Measurements from ENCODE around the gene LRRC51. TPM values are rescaled to one million over a fixed set of nuclear protein-coding genes. Genes with fewer than 3 reads are reported as not detected.

Gene LRRC51
- total RNA-seq, 1 donor from 2014 or later: 4.4 TPM

DNA sequence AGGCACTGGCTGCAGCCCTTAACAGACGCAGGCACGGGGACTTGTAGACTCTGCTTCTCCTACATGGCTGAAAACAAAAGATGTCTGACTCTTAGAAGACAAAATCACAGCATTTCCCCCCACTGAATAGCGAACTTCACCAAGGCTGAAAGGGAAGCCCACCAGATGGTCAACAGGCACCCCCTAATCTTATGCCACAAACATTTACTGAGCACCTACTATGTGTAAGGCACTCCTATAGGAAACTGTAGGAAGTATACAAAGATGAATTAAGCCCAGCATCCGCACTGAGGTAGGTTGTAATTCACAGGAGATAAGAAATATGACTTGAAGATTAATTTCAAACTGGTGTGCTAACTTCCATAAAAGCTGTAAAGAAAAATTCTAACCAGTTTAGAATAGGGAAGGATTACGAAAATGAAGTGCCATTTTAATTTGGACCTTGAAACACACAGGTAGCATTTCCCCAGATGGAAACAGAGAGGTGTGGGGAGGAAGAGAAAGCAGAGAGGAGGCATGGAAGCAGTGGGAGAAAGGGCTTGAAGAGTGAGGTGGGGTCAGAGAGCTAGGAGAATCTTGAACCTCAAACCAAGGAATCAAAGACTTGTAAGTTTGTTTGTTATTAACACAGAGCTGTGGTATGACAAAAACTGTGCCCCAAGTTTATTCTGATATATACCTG, 38.4 kb upstream of the LRRC51 start:
- Histone ChIP-seq H3K4me2 (ENCODE audit: low read length) (peak overlapping the region; percentile 99), H3K4me3 (ENCODE audit: insufficient read depth, low read depth, low read length) (peak overlapping the region; percentile 81), H3K79me2 (ENCODE audit: insufficient read depth, low read length) (peaks cover 86% of the 10 kb centered on the region), H3K9ac (ENCODE audit: low read length) (peak overlapping the region; percentile 95), H4K20me1 (ENCODE audit: insufficient read depth, low read length) (peaks cover 31% of the 10 kb centered on the region), H3K36me3 (ENCODE audit: insufficient read depth, low read length) (peaks cover 2% of the 10 kb centered on the region), H3K27me3 (ENCODE audit: insufficient read depth, low read length) (no peaks in the 10 kb centered on the region), H3K9me3 (ENCODE audit: insufficient read depth, low read depth, low read length) (no peaks in the 10 kb centered on the region), H3K27ac (ENCODE audit: low read depth, low read length) (peak overlapping the region; percentile 95), H3K4me1 (ENCODE audit: insufficient read depth, low read length) (peaks cover 44% of the 10 kb centered on the region), H2AFZ (ENCODE audit: low read depth, low read length) (peak overlapping the region; percentile 77)
- no peaks in the 10 kb centered on the region for H3K27me3 Mint-ChIP-seq (ENCODE audit: low read depth, unreplicated experiment)
- H3K9me3 Mint-ChIP-seq (ENCODE audit: unreplicated experiment): no peaks in the 10 kb centered on the region
- H3K36me3 Mint-ChIP-seq (ENCODE audit: low read depth, unreplicated experiment): peaks cover 3% of the 10 kb centered on the region
- FAIRE-seq: no peak
- peaks cover 15% of the 10 kb centered on the region for H3K4me1 Mint-ChIP-seq (ENCODE audit: low read depth, unreplicated experiment)
- TF ChIP-seq CTCF (IDR thresholded peaks at IDR 0.05; ENCODE audit: insufficient read depth, low read depth, low read length): no peak
- no peak for TF ChIP-seq EZH2 (IDR thresholded peaks at IDR 0.05; ENCODE audit: insufficient read depth, low read length)
- no peak overlapping the region for H3K27ac Mint-ChIP-seq (ENCODE audit: unreplicated experiment)
- DNase-seq (ENCODE audit: low read depth): no peak
- H3K4me3 Mint-ChIP-seq (ENCODE audit: unreplicated experiment): no peak overlapping the region

DNA sequence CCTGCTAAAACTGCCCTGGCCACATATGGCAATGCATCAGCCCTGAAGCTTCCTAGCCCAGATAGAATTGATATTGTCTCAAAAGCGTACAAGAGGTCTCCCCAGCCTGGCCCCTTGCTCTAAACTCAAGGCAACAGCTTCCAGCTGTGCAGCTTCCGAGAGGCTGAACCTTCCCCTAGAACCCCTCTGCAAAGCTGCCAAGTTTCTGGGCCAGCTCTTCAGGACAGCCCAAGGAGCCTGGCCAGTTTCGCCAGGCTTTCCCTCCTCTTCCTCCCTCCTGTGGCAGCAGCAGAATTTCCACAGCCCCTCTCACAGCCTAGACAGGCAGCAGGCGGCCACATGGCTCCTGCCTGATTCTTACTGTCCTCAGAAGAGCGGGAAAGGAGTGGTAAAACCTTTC, 34.8 kb upstream of the LRRC51 start:
- H3K4me2 ChIP-seq (ENCODE audit: low read length): no peak overlapping the region
- H3K27me3 ChIP-seq (ENCODE audit: insufficient read depth, low read length): no peaks in the 10 kb centered on the region
- H3K4me3 Mint-ChIP-seq (ENCODE audit: unreplicated experiment): no peak overlapping the region
- peaks cover 5% of the 10 kb centered on the region for H3K36me3 ChIP-seq (ENCODE audit: insufficient read depth, low read length)
- H3K36me3 Mint-ChIP-seq (ENCODE audit: low read depth, unreplicated experiment): no peaks in the 10 kb centered on the region
- peaks cover 15% of the 10 kb centered on the region for H3K4me1 Mint-ChIP-seq (ENCODE audit: low read depth, unreplicated experiment)
- H3K4me3 ChIP-seq (ENCODE audit: insufficient read depth, low read depth, low read length): no peak overlapping the region
- peaks cover 16% of the 10 kb centered on the region for H3K4me1 ChIP-seq (ENCODE audit: insufficient read depth, low read length)
- no peaks in the 10 kb centered on the region for H3K9me3 ChIP-seq (ENCODE audit: insufficient read depth, low read depth, low read length)
- FAIRE-seq (no peak), DNase-seq (ENCODE audit: low read depth) (no peak)
- H3K9ac ChIP-seq (ENCODE audit: low read length): no peak overlapping the region
- H3K27ac ChIP-seq (ENCODE audit: low read depth, low read length): no peak overlapping the region
- no peak for TF ChIP-seq EZH2 (IDR thresholded peaks at IDR 0.05; ENCODE audit: insufficient read depth, low read length)
- no peak for TF ChIP-seq CTCF (IDR thresholded peaks at IDR 0.05; ENCODE audit: insufficient read depth, low read depth, low read length)
- no peak overlapping the region for H3K27ac Mint-ChIP-seq (ENCODE audit: unreplicated experiment)
- no peaks in the 10 kb centered on the region for H3K27me3 Mint-ChIP-seq (ENCODE audit: low read depth, unreplicated experiment)
- H3K9me3 Mint-ChIP-seq (ENCODE audit: unreplicated experiment): no peaks in the 10 kb centered on the region
- H4K20me1 ChIP-seq (ENCODE audit: insufficient read depth, low read length): no peaks in the 10 kb centered on the region
- peaks cover 77% of the 10 kb centered on the region for H3K79me2 ChIP-seq (ENCODE audit: insufficient read depth, low read length)
- no peak overlapping the region for H2AFZ ChIP-seq (ENCODE audit: low read depth, low read length)

DNA sequence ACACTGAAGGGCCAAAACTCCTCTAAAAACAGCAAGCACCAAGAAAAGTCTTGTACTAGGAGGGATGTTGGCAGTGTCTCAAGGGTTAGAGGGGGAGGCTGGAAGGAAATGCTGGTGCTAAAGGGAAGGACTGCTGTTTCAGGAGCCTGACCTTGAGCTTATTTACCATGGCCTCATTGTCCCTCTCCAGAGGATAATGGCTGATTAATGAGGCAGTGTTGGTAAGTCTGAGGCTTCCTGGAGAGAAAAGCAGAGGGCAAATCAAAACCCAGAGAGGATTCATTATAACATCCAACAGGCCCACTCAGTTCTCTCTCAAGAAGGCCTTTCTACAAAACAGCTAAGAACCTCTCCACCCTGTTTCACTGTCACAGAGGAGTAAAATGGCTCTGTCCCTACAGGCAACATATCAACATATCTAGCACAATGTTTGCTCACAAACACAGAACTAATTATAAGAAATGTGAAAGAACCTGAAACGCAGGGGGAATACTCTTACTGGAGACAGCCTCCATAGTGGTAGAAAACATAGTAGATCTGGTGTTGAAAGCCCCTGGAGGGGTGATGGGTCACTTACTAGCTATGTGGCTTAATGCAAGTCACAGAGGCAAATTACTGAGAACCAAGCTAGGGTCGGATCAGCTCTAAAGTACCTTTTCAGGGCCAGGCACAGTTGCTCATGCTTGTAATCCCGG, 31.7 kb upstream of the LRRC51 start:
- no peak overlapping the region for H2AFZ ChIP-seq (ENCODE audit: low read depth, low read length)
- no peak overlapping the region for H3K4me3 ChIP-seq (ENCODE audit: insufficient read depth, low read depth, low read length)
- DNase-seq (ENCODE audit: low read depth) (no peak), FAIRE-seq (no peak)
- Mint-ChIP-seq H3K4me3 (ENCODE audit: unreplicated experiment) (no peak overlapping the region), H3K27ac (ENCODE audit: unreplicated experiment) (peak overlapping the region; percentile 44), H3K27me3 (ENCODE audit: low read depth, unreplicated experiment) (no peaks in the 10 kb centered on the region), H3K36me3 (ENCODE audit: low read depth, unreplicated experiment) (peaks cover 2% of the 10 kb centered on the region), H3K4me1 (ENCODE audit: low read depth, unreplicated experiment) (no peaks in the 10 kb centered on the region), H3K9me3 (ENCODE audit: unreplicated experiment) (no peaks in the 10 kb centered on the region)
- H3K9me3 ChIP-seq (ENCODE audit: insufficient read depth, low read depth, low read length): no peaks in the 10 kb centered on the region
- H3K9ac ChIP-seq (ENCODE audit: low read length): no peak overlapping the region
- peaks cover 74% of the 10 kb centered on the region for H3K79me2 ChIP-seq (ENCODE audit: insufficient read depth, low read length)
- H3K27ac ChIP-seq (ENCODE audit: low read depth, low read length): no peak overlapping the region
- no peaks in the 10 kb centered on the region for H3K27me3 ChIP-seq (ENCODE audit: insufficient read depth, low read length)
- H3K4me1 ChIP-seq (ENCODE audit: insufficient read depth, low read length): no peaks in the 10 kb centered on the region
- no peaks in the 10 kb centered on the region for H4K20me1 ChIP-seq (ENCODE audit: insufficient read depth, low read length)
- H3K4me2 ChIP-seq (ENCODE audit: low read length): no peak overlapping the region
- TF ChIP-seq CTCF (IDR thresholded peaks at IDR 0.05; ENCODE audit: insufficient read depth, low read depth, low read length) (no peak), EZH2 (IDR thresholded peaks at IDR 0.05; ENCODE audit: insufficient read depth, low read length) (no peak)
- peaks cover 5% of the 10 kb centered on the region for H3K36me3 ChIP-seq (ENCODE audit: insufficient read depth, low read length)
